Measurements from ENCODE around the gene BPIFB2. TPM values are rescaled to one million over a fixed set of nuclear protein-coding genes. Genes with fewer than 3 reads are reported as not detected.

Gene BPIFB2
- total RNA-seq (ENCODE audit: unreplicated experiment), result not detected
- long read RNA-seq, result 0 reads

- Mint-ChIP-seq H3K27me3 (ENCODE audit: unreplicated experiment) (peaks cover 2% of the 10 kb centered on the region), H3K4me3 (ENCODE audit: unreplicated experiment) (no peak within 1 kb of the TSS), H3K9me3 (ENCODE audit: unreplicated experiment) (peaks cover 8% of the 10 kb centered on the region), H3K27ac (ENCODE audit: unreplicated experiment) (no peak within 1 kb of the TSS), H3K4me1 (ENCODE audit: low read depth, unreplicated experiment) (no peaks in the 10 kb centered on the region), H3K36me3 (ENCODE audit: unreplicated experiment) (no peaks in the 10 kb centered on the region)
- no peak for DNase-seq
- no peak for TF ChIP-seq CTCF (IDR thresholded peaks at IDR 0.05; ENCODE audit: partially characterized antibody, unreplicated experiment)
These were observed at the start of gene BPIFB2 for GRCh38 chr20:33007376-33008335. Gene BPIFB2, plus strand, starts transcription at chr20:33007704. Its CDS starts 871 bp downstream, at chr20:33008575.

- no peak for DNase-seq
- Mint-ChIP-seq H3K4me1 (ENCODE audit: low read depth, unreplicated experiment) (no peaks in the 10 kb centered on the region), H3K27ac (ENCODE audit: unreplicated experiment) (no peak overlapping the region), H3K27me3 (ENCODE audit: unreplicated experiment) (peaks cover 4% of the 10 kb centered on the region), H3K9me3 (ENCODE audit: unreplicated experiment) (peaks cover 9% of the 10 kb centered on the region), H3K4me3 (ENCODE audit: unreplicated experiment) (no peak overlapping the region), H3K36me3 (ENCODE audit: unreplicated experiment) (peaks cover 11% of the 10 kb centered on the region)
- TF ChIP-seq CTCF (IDR thresholded peaks at IDR 0.05; ENCODE audit: partially characterized antibody, unreplicated experiment), result no peak
These were observed 48.9 kb upstream of the BPIFB2 start for GRCh38 chr20:32958574-32958973.

- H3K36me3 Mint-ChIP-seq (ENCODE audit: unreplicated experiment), result peaks cover 11% of the 10 kb centered on the region
- H3K4me3 Mint-ChIP-seq (ENCODE audit: unreplicated experiment), result no peak overlapping the region
- no peaks in the 10 kb centered on the region for H3K4me1 Mint-ChIP-seq (ENCODE audit: low read depth, unreplicated experiment)
- TF ChIP-seq CTCF (IDR thresholded peaks at IDR 0.05; ENCODE audit: partially characterized antibody, unreplicated experiment), result no peak
- no peak for DNase-seq
- no peak overlapping the region for H3K27ac Mint-ChIP-seq (ENCODE audit: unreplicated experiment)
- peaks cover 5% of the 10 kb centered on the region for H3K27me3 Mint-ChIP-seq (ENCODE audit: unreplicated experiment)
- H3K9me3 Mint-ChIP-seq (ENCODE audit: unreplicated experiment), result peaks cover 9% of the 10 kb centered on the region
These were observed 47.9 kb upstream of the BPIFB2 start for GRCh38 chr20:32959351-32960221.

GRCh38 chr20:32960222-32960518, 47.3 kb upstream of the BPIFB2 start:
- no peaks in the 10 kb centered on the region for H3K4me1 Mint-ChIP-seq (ENCODE audit: low read depth, unreplicated experiment)
- H3K36me3 Mint-ChIP-seq (ENCODE audit: unreplicated experiment), result peaks cover 11% of the 10 kb centered on the region
- H3K27me3 Mint-ChIP-seq (ENCODE audit: unreplicated experiment), result peaks cover 5% of the 10 kb centered on the region

More at GRCh38 chr20:32960222-32960518, 47.3 kb upstream of the BPIFB2 start:
- DNase-seq, result no peak
- H3K9me3 Mint-ChIP-seq (ENCODE audit: unreplicated experiment), result peaks cover 9% of the 10 kb centered on the region
- no peak for TF ChIP-seq CTCF (IDR thresholded peaks at IDR 0.05; ENCODE audit: partially characterized antibody, unreplicated experiment)
- H3K4me3 Mint-ChIP-seq (ENCODE audit: unreplicated experiment), result no peak overlapping the region
- no peak overlapping the region for H3K27ac Mint-ChIP-seq (ENCODE audit: unreplicated experiment)
